Prostate gland (tissue), 2 donors: ENCODE results near the gene NHS. TPM values are rescaled to one million over a fixed set of nuclear protein-coding genes. Genes with fewer than 3 reads are reported as not detected.

Experiments used
- DNase-seq: peaks from one replicate; pipeline ENCODE4 v3.0.0-alpha.2; 2019; ENCODE audit warnings: low spot score
- H3K27ac ChIP-seq, 2 donors: fragments of 200-600 bp; sonication (generic); 2 replicates each; pipeline ENCODE4 v1.5.1; 2017 to 2019
- H3K27me3 ChIP-seq: fragments of 200-600 bp; sonication (generic); replicated peaks from 2 replicates; pipeline ENCODE4 v1.5.1; 2019; ENCODE audit not compliant: insufficient read depth
- H3K36me3 ChIP-seq, 2 donors: fragments of 200-600 bp; sonication (generic); 1 replicate in 1 of 2; 2 replicates in 1 of 2; pipeline versions ENCODE4 v1.5.1 to v1.8.1; 2017 to 2019
- H3K4me1 ChIP-seq: fragments of 200-600 bp; sonication (generic); replicated peaks from 2 replicates; pipeline ENCODE4 v1.5.1; 2019
- H3K4me3 ChIP-seq, 2 donors: fragments of 200-600 bp; sonication (generic); 2 replicates each; pipeline ENCODE4 v1.5.1; 2017 to 2019
- H3K9me3 ChIP-seq: fragments of 200-600 bp; sonication (generic); 2 replicates; pipeline ENCODE4 v1.5.1; 2017
- CTCF ChIP-seq, 4 experiments: fragments of 200-600 bp in 2 of 4; fragments of 450-650 bp in 2 of 4; sonication (generic) in 2 of 4; IDR thresholded peaks; 1 replicate in 3 of 4; 2 replicates in 1 of 4; pipeline ENCODE4 v1.5.1; 2016 to 2019; ENCODE audit warnings: antibody characterized with exemption in 4 of 4, mild to moderate bottlenecking in 2 of 4, moderate library complexity in 2 of 4
- POLR2A ChIP-seq: fragments of 450-650 bp; IDR thresholded peaks from one replicate; pipeline ENCODE4 v1.6.1; 2016; ENCODE audit warnings: antibody characterized with exemption, mild to moderate bottlenecking
- POLR2AphosphoS5 ChIP-seq: sonication (generic); formaldehyde crosslinking; IDR thresholded peaks from one replicate; pipeline ENCODE4 v1.6.1; 2017; ENCODE audit warnings: antibody characterized with exemption
- WGBS: methylation state at CpG from one replicate; pipeline ENCODE4 v1.1.5; 2018; 5-methylcytosine and 5-hydroxymethylcytosine counted together
- intact Hi-C: fragments of 100-400 bp; cut with DNase I; formaldehyde crosslinking; loops from one replicate; pipeline ENCODE4 v1.14.2; 2022
- total RNA-seq, 2 donors: library from RNA; depleted of rRNA; stranded (reverse); fragments of >200 nt; gene quantifications; one replicate each; pipeline ENCODE4 v1.1.0, GENCODE V29; 2016

The NHS gene
- total RNA-seq, 2 donors from 2014 or later: 4.8 to 17.7 TPM

- H3K36me3 ChIP-seq: no peaks in the 10 kb centered on the region
- no peaks in the 10 kb centered on the region for H3K9me3 ChIP-seq
- intact Hi-C loops: no loop called here
- no peak overlapping the region for H3K4me3 ChIP-seq
- H3K27ac ChIP-seq: no peak overlapping the region
- DNase-seq: no peak
- TF ChIP-seq POLR2AphosphoS5 (no peak), POLR2A (no peak), CTCF (IDR thresholded peaks at IDR 0.05) (no peak)
- no peaks in the 10 kb centered on the region for H3K4me1 ChIP-seq
- H3K27me3 ChIP-seq: no peaks in the 10 kb centered on the region
- 95% methylated on average over 6 of the region's 6 CpGs for WGBS
Observed at GRCh38 chrX:17438221-17438620, 63.2 kb downstream of the NHS start.

DNA sequence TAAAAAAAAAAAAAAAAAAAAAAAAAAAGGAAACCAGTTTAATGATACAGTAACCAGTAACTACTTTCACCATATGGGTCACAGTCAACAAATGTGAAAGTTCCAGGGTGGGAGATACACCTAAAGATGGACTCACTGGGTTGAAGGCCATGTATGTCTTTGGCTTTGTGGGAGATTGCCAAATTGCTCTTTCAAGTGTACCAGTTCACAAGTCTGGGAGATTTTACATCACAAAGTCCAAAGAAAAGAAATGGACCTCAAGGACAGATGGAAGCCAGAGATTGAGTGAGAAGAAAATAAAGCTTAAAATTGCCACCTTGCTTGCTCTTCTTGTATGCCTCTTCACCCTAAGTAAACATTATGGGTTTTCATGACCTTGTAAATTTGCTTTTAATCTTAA, 65.3 kb downstream of the NHS start:
- Histone ChIP-seq H3K4me3 (no peak overlapping the region), H3K27ac (no peak overlapping the region), H3K36me3 (no peaks in the 10 kb centered on the region), H3K27me3 (no peaks in the 10 kb centered on the region), H3K9me3 (no peaks in the 10 kb centered on the region), H3K4me1 (no peaks in the 10 kb centered on the region)
- no peak for TF ChIP-seq POLR2A
- no peak for TF ChIP-seq POLR2AphosphoS5
- TF ChIP-seq CTCF (IDR thresholded peaks at IDR 0.05): no peak
- intact Hi-C loops: no loop called here
- DNase-seq: no peak

DNA sequence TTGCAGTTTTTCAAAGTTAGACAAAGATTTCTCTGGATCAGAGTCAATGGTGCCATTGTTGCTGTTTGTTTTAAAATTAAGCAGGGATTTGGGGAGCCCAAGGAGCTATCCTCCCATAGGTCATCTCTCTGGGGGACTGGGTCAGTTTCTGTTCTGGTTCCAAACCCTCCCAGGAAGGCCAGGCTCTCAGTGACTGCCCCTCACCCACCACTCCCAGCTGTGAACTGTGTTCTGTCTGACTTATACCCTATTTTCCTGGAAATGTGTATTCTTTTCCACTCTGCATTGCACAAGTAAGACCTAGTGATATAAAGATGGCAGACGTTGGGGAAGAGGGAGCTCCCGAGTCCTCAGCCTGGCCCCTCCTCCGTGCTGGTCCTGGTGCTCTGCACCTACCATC, 65.8 kb downstream of the NHS start:
- DNase-seq: no peak
- WGBS: 77% methylated on average over 3 of the region's 3 CpGs

GRCh38 chrX:17441965-17442364, 67.0 kb downstream of the NHS start:
- intact Hi-C loops: no loop called here
- DNase-seq: no peak
- Histone ChIP-seq H3K4me1 (no peaks in the 10 kb centered on the region), H3K36me3 (no peaks in the 10 kb centered on the region), H3K9me3 (no peaks in the 10 kb centered on the region), H3K4me3 (no peak overlapping the region), H3K27me3 (no peaks in the 10 kb centered on the region), H3K27ac (no peak overlapping the region)
- no peak for TF ChIP-seq POLR2AphosphoS5
- TF ChIP-seq CTCF (IDR thresholded peaks at IDR 0.05): no peak
- TF ChIP-seq POLR2A: no peak

More for the DNA sequence above, 65.8 kb downstream of the NHS start:
- TF ChIP-seq POLR2A (no peak), CTCF (IDR thresholded peaks at IDR 0.05) (no peak), POLR2AphosphoS5 (no peak)
- Histone ChIP-seq H3K9me3 (no peaks in the 10 kb centered on the region), H3K4me3 (no peak overlapping the region), H3K27ac (no peak overlapping the region), H3K4me1 (no peaks in the 10 kb centered on the region), H3K27me3 (no peaks in the 10 kb centered on the region), H3K36me3 (no peaks in the 10 kb centered on the region)
- intact Hi-C loops: no loop called here

- no peak overlapping the region for H3K27ac ChIP-seq
- no peak for DNase-seq
- H3K4me1 ChIP-seq: no peaks in the 10 kb centered on the region
- TF ChIP-seq CTCF (IDR thresholded peaks at IDR 0.05) (no peak), POLR2AphosphoS5 (no peak), POLR2A (no peak)
- 100% methylated on average over 3 of the region's 3 CpGs for WGBS
- H3K4me3 ChIP-seq: no peak overlapping the region
- intact Hi-C loops: no loop called here
- no peaks in the 10 kb centered on the region for H3K27me3 ChIP-seq
- H3K36me3 ChIP-seq: no peaks in the 10 kb centered on the region
- no peaks in the 10 kb centered on the region for H3K9me3 ChIP-seq
Observed at GRCh38 chrX:17442898-17443297, 67.9 kb downstream of the NHS start.
